H1 (cell line): ENCODE measurements around the gene ARHGAP4. TPM values are rescaled to one million over a fixed set of nuclear protein-coding genes. Genes with fewer than 3 reads are reported as not detected.

Experiments used
- POU5F1 ChIP-seq: IDR thresholded peaks from 2 replicates; pipeline ENCODE4 v1.6.1; 2011; ENCODE audit warnings: low read depth, mild to moderate bottlenecking, low read length, moderate library complexity
- polyA plus RNA-seq, 7 experiments: library from polyadenylated mRNA; depleted of rRNA in 3 of 7; stranded (reverse) in 5 of 7; unstranded in 2 of 7; fragments of >200 nt in 5 of 7; fragments of 200-250 nt in 2 of 7; gene quantifications; 1 replicate in 5 of 7; 2 replicates in 1 of 7; 4 replicates in 1 of 7; pipeline versions ENCODE4 v1.2.1 to v1.2.3, GENCODE V29; 2011 to 2013; ENCODE audit warnings: missing spikeins in 2 of 7, mixed read lengths in 2 of 7
- total RNA-seq: library from RNA; stranded (reverse); fragmentation: NEBNext Ultra II Directional; extraction: Animal tissue kit (Norgen Biotek cat#: 25700); gene quantifications from 2 replicates; pipeline ENCODE4 v1.2.1, GENCODE V29; 2021

ARHGAP4 gene
- total and polyA plus RNA-seq, 2 of the 8 experiments (the other 6 are each of a cell fraction or from before 2014, with no cell fraction given), result 23.9 to 26.0 TPM

DNA sequence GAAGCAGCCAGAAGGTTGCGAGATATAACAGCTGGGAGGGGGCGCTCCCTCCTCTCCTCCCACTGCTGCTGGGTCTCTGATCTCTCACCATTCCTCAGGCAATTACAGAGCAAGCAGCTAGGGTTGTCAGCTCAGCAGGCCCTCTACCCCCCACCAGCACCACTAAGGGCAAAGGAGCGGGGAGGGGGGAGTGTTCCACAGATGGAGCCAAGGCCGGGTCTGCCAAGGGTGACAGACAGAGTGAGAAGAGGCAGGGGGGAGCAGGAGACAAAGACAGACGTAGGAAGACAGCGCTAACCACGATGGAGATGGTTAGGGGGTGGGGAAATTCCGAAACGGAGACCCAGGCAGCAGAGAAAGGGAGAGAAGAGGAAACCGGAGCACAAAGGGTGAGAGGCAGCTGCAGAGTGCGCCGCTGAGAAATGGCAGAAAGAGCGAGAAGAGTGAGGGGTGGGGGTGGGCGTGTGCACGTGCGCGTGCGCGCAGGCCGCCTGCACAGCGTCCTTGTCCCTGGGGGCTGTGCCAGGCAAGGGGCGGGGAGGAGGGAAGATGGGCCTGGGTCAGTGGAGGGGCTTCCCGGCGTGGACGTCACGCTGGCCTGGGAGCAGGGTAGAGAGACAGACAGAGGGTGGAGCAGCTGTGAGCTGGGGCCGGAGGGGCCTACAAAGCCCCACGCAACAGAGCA, 47.0 kb downstream of the ARHGAP4 start (continued):
- no peak for TF ChIP-seq POU5F1
